Activated CD8-positive, alpha-beta T cell treated with anti-CD3 and anti-CD28 coated beads, Interleukin-2, amount 10 ng/mL, durations not matched to agents 7 days and 5 days (primary cell): ENCODE results near the gene ZSCAN21. TPM values are rescaled to one million over a fixed set of nuclear protein-coding genes. Genes with fewer than 3 reads are reported as not detected.
A peak's percentile ranks its signal among the peaks of the same experiment; 100 is the strongest.

Source experiments
- ATAC-seq: fragments of 150-1000 bp; cut with Tn5 transposase; one replicate; pipeline ENCODE4 v1.10.0; 2021; ENCODE audit warnings: moderate library complexity
- CTCF ChIA-PET: fragments of 350-600 bp; sonication (Branson Sonifier 250); formaldehyde crosslinking; loops from one replicate; lab custom pipeline; 2021; ENCODE audit warnings: antibody characterized with exemption; lab: Charles Lee
- POLR2A ChIA-PET: fragments of 350-600 bp; sonication (Branson Sonifier 250); formaldehyde crosslinking; loops from one replicate; lab custom pipeline; 2021; ENCODE audit warnings: antibody characterized with exemption; lab: Charles Lee
- DNase-seq: peaks from one replicate; pipeline ENCODE4 v3.0.0-alpha.2; 2020
- H3K27ac Mint-ChIP-seq: one replicate; pipeline ENCODE4 v1.8.0; 2021; ENCODE audit warnings: mild to moderate bottlenecking, mixed read lengths
- H3K27me3 Mint-ChIP-seq: one replicate; pipeline ENCODE4 v1.8.0; 2021; ENCODE audit warnings: low read depth, mixed read lengths
- H3K36me3 Mint-ChIP-seq: one replicate; pipeline ENCODE4 v1.8.0; 2021; ENCODE audit warnings: low read depth, mixed read lengths
- H3K4me1 Mint-ChIP-seq: one replicate; pipeline ENCODE4 v1.8.0; 2021; ENCODE audit warnings: low read depth, mixed read lengths
- H3K4me3 Mint-ChIP-seq: one replicate; pipeline ENCODE4 v1.8.0; 2021; ENCODE audit warnings: mild to moderate bottlenecking, mixed read lengths
- H3K9me3 Mint-ChIP-seq: one replicate; pipeline ENCODE4 v1.8.0; 2022; ENCODE audit warnings: mixed read lengths; ENCODE audit not compliant: insufficient read depth
- total RNA-seq, 2 experiments: library from RNA; stranded (reverse); gene quantifications; one replicate each; pipeline ENCODE4 v1.2.3, GENCODE V29; 2021

The ZSCAN21 gene
- total RNA-seq, 2 experiments from 2014 or later, result 5.8 to 7.5 TPM

DNA sequence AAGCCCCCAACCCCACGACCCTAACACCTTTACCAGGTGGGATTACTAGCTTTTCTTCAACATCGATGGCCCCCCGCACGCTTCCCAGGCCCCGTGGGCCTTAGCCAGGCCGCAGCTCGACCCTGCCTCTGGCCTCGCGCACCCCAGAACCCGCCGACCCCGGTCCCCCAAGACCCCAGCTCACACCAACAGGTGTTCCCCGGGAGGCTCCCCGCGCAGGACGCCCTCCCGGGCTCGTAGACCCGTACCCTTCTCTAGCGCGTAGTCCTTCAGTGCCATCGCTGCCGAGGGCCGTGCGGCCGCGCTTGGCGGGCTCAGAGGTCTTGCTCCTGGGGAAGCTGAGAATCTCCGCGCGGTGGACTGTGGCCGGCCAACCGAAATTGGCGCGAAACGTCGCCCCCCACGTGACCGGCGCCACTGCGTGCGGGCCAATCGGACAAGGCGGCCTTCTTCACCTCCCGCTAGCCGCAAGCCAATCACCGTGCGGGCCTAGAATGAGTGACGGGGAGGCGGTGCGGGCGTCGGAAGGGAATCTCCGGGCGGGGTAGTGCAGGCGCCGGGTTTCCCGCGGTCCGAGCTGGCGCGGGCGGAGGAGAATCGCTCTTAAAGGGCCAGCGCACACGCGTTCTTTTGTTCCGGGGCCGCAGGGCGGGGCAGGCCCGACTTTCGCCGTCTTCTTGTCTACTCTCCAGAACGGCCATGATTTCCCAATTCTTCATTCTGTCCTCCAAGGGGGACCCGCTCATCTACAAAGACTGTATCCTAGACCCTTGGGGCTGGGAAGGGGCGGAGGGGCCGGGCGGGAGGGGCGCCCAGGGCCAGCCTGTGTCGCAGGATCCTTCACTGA is 51.7 kb downstream of the ZSCAN21 start, which contains the start of the genes AP4M1 and MCM7:
AP4M1 (plus strand) TSS at position 628 of the 847 bp plus-strand sequence; CDS start at position 700, 72 bp downstream.
MCM7 (minus strand) TSS at position 382 of the 847 bp plus-strand sequence; CDS start at position 279, 103 bp downstream.
- ATAC-seq, result peak; percentile 86
- H3K27ac Mint-ChIP-seq, result peak within 1 kb of the TSS; percentile 92
- H3K9me3 Mint-ChIP-seq, result no peaks in the 10 kb centered on the region
- H3K36me3 Mint-ChIP-seq, result peaks cover 55% of the 10 kb centered on the region
- no peaks in the 10 kb centered on the region for H3K27me3 Mint-ChIP-seq
- H3K4me1 Mint-ChIP-seq, result peaks cover 40% of the 10 kb centered on the region
- H3K4me3 Mint-ChIP-seq, result peak within 1 kb of the TSS; percentile 89
- ChIA-PET CTCF (interaction anchor here (0.8 to 3.6 kb wide), 12 partner anchors 9 to 542 kb away, joined by 3 to 24 read pairs (median 4); partner anchors contain the start of gene MBLAC1), POLR2A (interaction anchor here (0.6 to 4.6 kb wide), 24 partner anchors 10 to 543 kb away, joined by 3 to 57 read pairs (median 4); partner anchors contain the start of genes CNPY4, COPS6, GPC2 and LAMTOR4)
- DNase-seq, result peak; percentile 99

DNA sequence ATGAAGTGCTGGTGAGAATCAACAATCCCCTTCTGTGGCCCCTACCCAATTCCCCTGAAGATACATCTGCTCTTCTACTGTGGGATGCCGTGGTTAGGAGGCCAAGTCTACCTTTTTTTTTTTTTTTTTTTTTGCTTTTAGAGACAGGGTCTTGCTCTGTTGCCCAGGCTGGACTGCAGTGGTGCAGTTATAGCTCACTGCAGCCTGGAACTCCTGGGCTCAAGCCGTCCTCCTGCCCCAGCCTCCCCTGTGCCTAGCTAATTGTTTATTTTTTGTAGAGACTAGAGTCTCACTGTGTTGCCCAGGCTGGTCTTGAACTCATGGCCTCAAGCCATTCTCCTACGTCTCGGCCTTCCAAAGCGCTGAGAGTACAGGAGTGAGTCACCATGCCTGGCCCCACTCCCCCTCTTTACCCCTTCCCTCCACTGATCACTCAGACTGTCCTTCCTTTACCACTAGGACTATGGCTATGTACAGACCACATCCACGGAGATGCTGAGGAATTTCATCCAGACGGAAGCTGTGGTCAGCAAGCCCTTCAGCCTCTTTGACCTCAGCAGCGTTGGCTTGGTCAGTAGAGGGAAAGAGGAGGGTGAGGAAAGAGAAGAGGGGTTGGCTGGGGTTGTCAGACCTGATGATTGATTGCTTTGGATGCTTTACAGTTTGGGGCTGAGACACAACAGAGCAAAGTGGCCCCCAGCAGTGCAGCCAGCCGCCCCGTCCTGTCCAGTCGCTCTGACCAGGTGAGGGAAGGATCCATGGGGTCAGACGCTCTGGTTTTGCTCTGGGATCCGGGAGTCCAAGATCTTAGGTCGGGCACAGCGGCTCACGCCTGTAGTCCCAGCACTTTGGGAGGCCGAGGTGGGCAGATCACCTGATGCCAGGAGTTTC is 53.6 kb downstream of the ZSCAN21 start:
- POLR2A ChIA-PET, result interaction anchor here (3.2 to 4.6 kb wide), 2 partner anchors 12 to 18 kb away, joined by 34 to 57 read pairs; partner anchors contain the start of genes CNPY4 and COPS6
- DNase-seq, result no peak
- H3K4me1 Mint-ChIP-seq, result peaks cover 30% of the 10 kb centered on the region

GRCh38 chr7:100105534-100105933 is 56.0 kb downstream of the ZSCAN21 start:
- DNase-seq, result no peak
- POLR2A ChIA-PET, result interaction anchor here (1.6 kb wide), 1 partner anchor 15 kb away, joined by 5 read pairs; no protein-coding TSS in a partner anchor
- H3K4me1 Mint-ChIP-seq, result peaks cover 10% of the 10 kb centered on the region
- no peak overlapping the region for H3K4me3 Mint-ChIP-seq
- H3K36me3 Mint-ChIP-seq, result peaks cover 48% of the 10 kb centered on the region
- no peaks in the 10 kb centered on the region for H3K9me3 Mint-ChIP-seq
- ATAC-seq, result no peak
- no peaks in the 10 kb centered on the region for H3K27me3 Mint-ChIP-seq
- H3K27ac Mint-ChIP-seq, result no peak overlapping the region
- CTCF ChIA-PET, result interaction anchor here (1.4 kb wide), 1 partner anchor 15 kb away, joined by 3 read pairs; no protein-coding TSS in a partner anchor

More for the DNA sequence above, 53.6 kb downstream of the ZSCAN21 start:
- Mint-ChIP-seq H3K27me3 (no peaks in the 10 kb centered on the region), H3K36me3 (peaks cover 54% of the 10 kb centered on the region), H3K4me3 (peak overlapping the region; percentile 89), H3K27ac (no peak overlapping the region), H3K9me3 (no peaks in the 10 kb centered on the region)
- CTCF ChIA-PET, result interaction anchor here (1.5 to 3.6 kb wide), 3 partner anchors 10 to 29 kb away, joined by 4 to 24 read pairs (median 16); no protein-coding TSS in a partner anchor
- ATAC-seq, result no peak

DNA sequence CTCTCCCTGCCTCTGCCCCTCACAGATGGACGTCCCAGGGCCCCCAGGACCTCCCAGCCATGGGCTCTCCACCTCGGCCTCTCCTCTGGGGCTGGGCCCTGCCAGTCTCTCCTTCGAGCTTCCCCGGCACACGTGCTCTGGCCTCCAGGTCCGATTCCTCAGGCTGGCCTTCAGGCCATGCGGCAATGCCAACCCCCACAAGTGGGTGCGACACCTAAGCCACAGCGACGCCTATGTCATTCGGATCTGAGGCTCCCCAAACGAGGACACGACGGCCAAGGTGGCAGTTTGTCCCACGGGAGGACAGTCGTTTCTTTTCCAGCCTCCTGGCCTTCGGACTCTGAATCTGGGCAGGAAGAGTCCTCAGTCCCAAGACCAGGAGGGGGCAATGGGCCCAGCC is 57.1 kb downstream of the ZSCAN21 start:
- Mint-ChIP-seq H3K27ac (no peak overlapping the region), H3K9me3 (no peaks in the 10 kb centered on the region)
- POLR2A ChIA-PET, result no interaction called here

GRCh38 chr7:100107125-100107737 is 57.7 kb downstream of the ZSCAN21 start:
- no peaks in the 10 kb centered on the region for H3K9me3 Mint-ChIP-seq
- H3K36me3 Mint-ChIP-seq, result peaks cover 47% of the 10 kb centered on the region
- ChIA-PET CTCF (no interaction called here), POLR2A (no interaction called here)
- H3K4me3 Mint-ChIP-seq, result no peak overlapping the region
- no peak overlapping the region for H3K27ac Mint-ChIP-seq
- no peak for DNase-seq
- peaks cover 11% of the 10 kb centered on the region for H3K4me1 Mint-ChIP-seq
- no peak for ATAC-seq
- no peaks in the 10 kb centered on the region for H3K27me3 Mint-ChIP-seq

More for the DNA sequence above, 57.1 kb downstream of the ZSCAN21 start:
- Mint-ChIP-seq H3K4me1 (peaks cover 9% of the 10 kb centered on the region), H3K27me3 (no peaks in the 10 kb centered on the region), H3K4me3 (no peak overlapping the region), H3K36me3 (peaks cover 46% of the 10 kb centered on the region)
- ATAC-seq (no peak), DNase-seq (no peak)
- CTCF ChIA-PET, result no interaction called here

DNA sequence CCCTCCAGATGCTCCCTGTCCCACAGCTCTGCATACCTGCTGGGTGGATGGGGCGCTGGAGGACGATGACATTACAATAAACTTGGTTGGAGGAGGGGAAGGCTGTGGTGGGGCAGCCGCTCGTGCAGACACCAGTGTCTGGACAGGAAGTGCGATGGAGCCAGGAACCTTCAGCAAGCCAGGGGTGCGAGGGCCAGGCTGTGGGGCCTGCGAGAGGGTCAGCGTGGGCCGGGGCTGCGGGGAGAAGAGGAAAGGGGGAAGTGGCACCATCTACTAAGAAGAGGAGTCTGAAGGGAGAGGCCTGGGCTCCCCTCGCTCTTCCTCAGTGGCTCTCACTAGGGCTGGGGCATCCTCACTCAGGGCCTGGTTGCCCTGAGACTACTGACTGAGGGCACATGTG is 58.3 kb downstream of the ZSCAN21 start:
- Mint-ChIP-seq H3K4me3 (no peak overlapping the region), H3K27me3 (no peaks in the 10 kb centered on the region), H3K27ac (no peak overlapping the region), H3K36me3 (peaks cover 52% of the 10 kb centered on the region), H3K4me1 (peaks cover 6% of the 10 kb centered on the region), H3K9me3 (no peaks in the 10 kb centered on the region)
- ChIA-PET POLR2A (no interaction called here), CTCF (no interaction called here)
- DNase-seq (no peak), ATAC-seq (no peak)

- Mint-ChIP-seq H3K36me3 (peaks cover 48% of the 10 kb centered on the region), H3K9me3 (no peaks in the 10 kb centered on the region), H3K27me3 (no peaks in the 10 kb centered on the region), H3K27ac (no peak overlapping the region), H3K4me3 (no peak overlapping the region), H3K4me1 (peaks cover 5% of the 10 kb centered on the region)
- DNase-seq (no peak), ATAC-seq (no peak)
- ChIA-PET CTCF (no interaction called here), POLR2A (no interaction called here)
Observed at GRCh38 chr7:100109521-100110163, 60.1 kb downstream of the ZSCAN21 start.

DNA sequence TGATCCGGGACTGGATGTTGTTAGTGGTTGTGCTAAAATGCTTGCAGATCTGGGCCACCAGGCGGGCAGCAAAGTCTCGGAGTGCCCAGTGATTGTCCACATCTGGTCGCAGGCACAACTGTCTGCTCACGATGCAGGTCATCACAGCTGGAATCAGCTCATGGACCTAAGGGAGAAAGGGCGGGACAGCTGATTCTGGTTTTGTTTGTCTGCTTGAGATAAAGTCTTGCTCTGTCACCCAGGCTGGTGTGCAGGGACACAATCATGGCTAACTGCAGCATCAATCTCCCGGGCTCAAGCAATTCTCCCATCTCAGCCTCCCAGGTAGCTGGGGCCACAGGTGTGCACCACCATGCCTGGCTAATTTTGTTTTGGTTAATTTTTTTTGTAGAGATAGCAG is 61.6 kb downstream of the ZSCAN21 start:
- DNase-seq (no peak), ATAC-seq (no peak)
- H3K27me3 Mint-ChIP-seq, result no peaks in the 10 kb centered on the region
- H3K4me1 Mint-ChIP-seq, result peaks cover 5% of the 10 kb centered on the region
- H3K9me3 Mint-ChIP-seq, result no peaks in the 10 kb centered on the region
- no peak overlapping the region for H3K27ac Mint-ChIP-seq
- ChIA-PET POLR2A (interaction anchor here (1.0 kb wide), 1 partner anchor 9 kb away, joined by 4 read pairs; the partner anchor contains the start of gene AP4M1), CTCF (no interaction called here)
- H3K36me3 Mint-ChIP-seq, result peaks cover 46% of the 10 kb centered on the region
- no peak overlapping the region for H3K4me3 Mint-ChIP-seq

DNA sequence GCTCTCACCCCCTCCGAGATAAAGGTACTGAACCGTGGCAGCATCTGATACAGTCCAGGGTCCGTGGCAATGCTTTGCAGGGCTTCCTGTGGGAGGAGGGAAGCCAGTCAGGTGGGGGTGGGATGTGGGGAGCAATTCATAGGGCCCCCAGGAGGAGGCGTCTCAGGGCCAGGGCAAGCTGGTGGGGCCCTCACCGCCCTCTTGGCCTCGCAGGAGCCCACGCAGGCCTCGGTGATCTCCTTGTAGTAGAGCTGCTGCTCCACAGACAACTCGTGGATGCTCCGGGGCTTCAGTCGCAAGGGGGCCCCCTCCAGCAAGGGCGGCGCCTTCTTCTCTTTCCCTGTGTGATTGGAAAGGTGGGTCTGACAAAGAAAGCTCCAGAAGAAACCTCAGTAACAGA is 62.3 kb downstream of the ZSCAN21 start:
- Mint-ChIP-seq H3K4me3 (no peak overlapping the region), H3K4me1 (peaks cover 5% of the 10 kb centered on the region), H3K36me3 (peaks cover 46% of the 10 kb centered on the region), H3K27me3 (no peaks in the 10 kb centered on the region), H3K27ac (no peak overlapping the region), H3K9me3 (no peaks in the 10 kb centered on the region)
- ChIA-PET CTCF (no interaction called here), POLR2A (no interaction called here)
- ATAC-seq (no peak), DNase-seq (no peak)
